Endometrial microvascular endothelial cells (primary cell): ENCODE data around the gene ENDOU. TPM values are rescaled to one million over a fixed set of nuclear protein-coding genes. Genes with fewer than 3 reads are reported as not detected.
"Not testable (repeated sequence)": the region's sequence is repeated elsewhere in the genome, so short reads cannot be mapped to it uniquely, and the experiment has no call there.

ENCODE experiments used
- in situ Hi-C: cut with HindIII; loops from 2 replicates; pipeline ENCODE4 v1.10.0; 2017; ENCODE audit warnings: low sequenced_read_pairs, low pct_unique_long_range_greater_than_20kb; ENCODE audit errors: inconsistent ontology term
- total RNA-seq: library from RNA; depleted of rRNA; stranded (reverse); fragments of >200 nt; gene quantifications from one replicate; pipeline ENCODE4 v1.2.3, GENCODE V29; 2015; ENCODE audit errors: inconsistent ontology term

The ENDOU gene
- total RNA-seq, 1 donor from 2014 or later = not detected

GRCh38 chr12:47705566-47706425, 19.5 kb downstream of the ENDOU start, which contains the start of gene RPAP3:
Gene RPAP3 (minus strand): TSS chr12:47706030. CDS start chr12:47702840, 3,190 bp downstream.
- in situ Hi-C loops = no loop called here

GRCh38 chr12:47705229-47705565, 20.1 kb downstream of the ENDOU start:
- in situ Hi-C loops = no loop called here

DNA sequence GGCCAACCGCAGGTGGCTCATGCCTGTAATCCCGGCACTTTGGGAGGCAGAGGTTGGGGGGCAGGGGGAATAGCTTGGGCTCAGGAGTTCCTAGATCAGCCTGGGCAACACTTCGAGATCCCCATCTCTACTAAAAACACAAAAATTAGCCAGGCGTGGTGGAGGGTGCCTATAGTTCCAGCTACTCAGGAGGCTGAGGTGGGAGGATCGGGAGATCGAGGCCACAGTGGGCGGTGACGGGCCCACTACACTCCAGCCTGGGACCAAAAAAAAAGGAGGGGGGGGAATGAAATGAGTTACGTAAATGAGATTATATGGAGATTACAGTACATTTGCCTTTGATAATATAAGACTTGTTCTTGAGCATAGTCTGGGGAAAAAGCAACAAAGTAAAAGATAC, 20.6 kb downstream of the ENDOU start:
- in situ Hi-C loops = no loop called here

DNA sequence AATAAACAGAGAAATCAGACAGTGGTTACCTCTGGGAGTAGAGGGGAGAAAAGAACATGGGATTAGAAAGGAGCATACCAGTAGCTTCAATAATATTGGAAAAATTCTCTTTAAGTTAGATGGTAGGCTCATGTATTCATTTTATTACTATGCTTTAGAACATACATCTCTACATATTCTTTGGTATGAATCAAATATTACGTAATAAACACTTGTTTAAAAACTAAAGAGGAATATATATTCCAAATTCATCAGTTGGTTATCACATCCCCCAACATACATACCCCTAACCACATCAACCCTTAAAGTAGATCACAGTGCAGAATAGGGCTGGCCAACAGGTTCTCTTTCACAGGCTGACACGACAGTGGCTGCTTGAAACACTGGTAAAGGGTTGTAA, 25.0 kb downstream of the ENDOU start:
- in situ Hi-C loops = no loop called here

DNA sequence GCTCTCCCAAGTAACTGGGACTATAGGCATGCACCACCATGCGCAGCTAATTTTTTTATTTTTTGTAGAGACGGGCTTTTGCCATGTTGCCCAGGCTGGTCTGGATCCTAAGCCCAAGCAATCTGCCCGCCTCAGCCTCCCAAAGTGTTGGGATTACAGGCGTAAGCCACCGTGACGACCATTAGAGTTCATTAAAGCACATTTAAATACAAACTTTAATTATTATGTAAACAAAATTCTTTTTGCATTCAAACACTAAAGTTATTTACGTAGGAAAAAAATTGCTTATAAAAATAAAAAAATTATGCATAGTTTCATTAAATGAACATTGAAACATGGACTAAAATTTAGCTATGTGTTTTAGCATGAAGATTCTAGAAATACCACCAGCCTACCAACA, 26.7 kb downstream of the ENDOU start:
- in situ Hi-C loops = no loop called here

DNA sequence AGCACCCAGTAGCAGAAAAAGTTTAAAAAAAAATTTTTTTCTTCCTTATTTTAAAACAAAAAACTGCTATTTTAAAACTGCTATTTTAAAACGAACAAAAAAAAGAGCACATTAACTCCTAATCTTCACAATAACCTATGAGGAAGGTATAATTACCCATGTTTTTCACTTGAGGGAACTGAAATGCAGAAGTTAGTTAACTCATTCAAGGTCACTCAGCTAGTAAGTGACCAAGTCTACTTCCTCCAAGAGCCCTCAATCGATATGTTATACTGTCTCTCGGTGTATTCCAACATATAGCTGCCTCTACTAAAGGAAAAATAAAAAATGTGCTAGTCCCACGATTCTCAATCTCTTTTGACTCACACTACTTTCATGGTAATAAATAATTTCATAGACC, 27.2 kb downstream of the ENDOU start:
- in situ Hi-C loops = no loop called here

DNA sequence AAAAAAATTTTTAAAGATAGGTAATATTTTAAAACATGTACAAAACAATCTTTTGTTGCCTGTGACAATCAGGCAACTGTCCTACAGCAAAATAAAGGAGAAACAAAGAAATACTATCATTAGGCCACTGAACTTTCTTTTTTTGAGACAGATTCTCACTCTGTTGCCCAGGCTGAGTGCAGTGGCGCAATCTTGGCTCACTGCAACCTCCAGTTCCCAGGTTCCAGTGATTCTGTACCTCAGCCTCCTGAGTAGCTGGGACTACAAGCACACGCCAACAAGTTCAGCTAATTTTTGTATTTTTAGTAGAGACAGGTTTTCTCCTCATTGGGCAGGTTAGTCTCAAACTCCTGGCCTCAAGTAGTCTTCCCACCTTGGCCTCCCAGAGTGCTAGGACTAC, 36.1 kb downstream of the ENDOU start:
- in situ Hi-C loops = no loop called here

- in situ Hi-C loops = no loop called here
These were observed 37.7 kb downstream of the ENDOU start for GRCh38 chr12:47687636-47688035.

- in situ Hi-C loops = no loop called here
These were observed 38.5 kb downstream of the ENDOU start for GRCh38 chr12:47686645-47687240.

GRCh38 chr12:47679785-47680184, 45.5 kb downstream of the ENDOU start:
- in situ Hi-C loops = no loop called here

DNA sequence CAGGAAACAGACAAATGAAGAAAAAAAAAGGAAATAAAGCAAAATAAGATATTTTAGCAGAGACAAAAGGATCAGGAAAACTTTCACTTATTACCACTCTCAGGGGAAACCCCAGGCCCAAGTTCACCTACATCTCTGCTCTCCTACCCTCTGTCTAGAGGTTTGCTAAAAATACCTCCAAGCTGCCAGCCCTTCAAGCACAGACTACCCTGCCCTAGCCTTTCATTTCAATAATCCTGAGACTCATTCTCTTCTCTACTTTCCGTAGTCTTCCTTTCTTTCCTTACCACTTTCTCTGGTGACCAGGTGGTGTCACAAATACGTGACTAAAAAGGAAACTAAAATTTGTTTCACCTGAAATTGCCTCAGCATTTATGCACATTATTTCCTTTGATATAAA, 53.2 kb downstream of the ENDOU start:
- in situ Hi-C loops = no loop called here

DNA sequence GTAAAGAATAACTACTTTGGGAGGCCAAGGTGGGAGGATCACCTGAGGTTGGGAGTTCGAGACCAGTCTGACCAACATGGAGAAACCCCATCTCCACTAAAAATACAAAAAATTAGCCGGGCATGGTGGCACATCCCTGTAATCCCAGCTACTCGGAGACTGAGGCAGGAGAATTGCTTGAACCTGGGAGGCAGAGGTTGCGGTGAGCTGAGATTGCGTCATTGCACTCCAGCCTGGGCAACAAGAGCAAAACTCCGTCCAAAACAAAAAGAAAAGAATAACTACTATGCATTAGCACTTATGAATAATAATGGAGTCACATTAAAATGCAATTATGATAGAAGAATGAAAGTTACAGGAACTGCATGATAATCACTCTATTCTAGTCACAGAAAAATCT, 57.4 kb downstream of the ENDOU start:
- in situ Hi-C loops = not testable (repeated sequence)

Other genes starting within 250 kb of the ENDOU start
- gene RPAP3, start 19.5 kb downstream of the ENDOU start, total RNA-seq = 11.8 TPM
- gene RAPGEF3, start 33.4 kb upstream of the ENDOU start, total RNA-seq = 27.8 TPM
- 18.5 TPM for gene SLC48A1, start 47.7 kb upstream of the ENDOU start, total RNA-seq
- 84.6 TPM for gene HDAC7, start 94.4 kb upstream of the ENDOU start, total RNA-seq
- gene VDR, start 179.5 kb upstream of the ENDOU start, total RNA-seq = 3.6 TPM
- gene TMEM106C, start 238.1 kb upstream of the ENDOU start, total RNA-seq = 115 TPM